ENCODE results near the gene CREB3. TPM values are rescaled to one million over a fixed set of nuclear protein-coding genes. Genes with fewer than 3 reads are reported as not detected.

Gene CREB3
- 49.4 and 88.2 TPM in 2 replicates for total RNA-seq

GRCh38 chr9:35732185-35732799 is at the start of gene CREB3, which contains the start of gene TLN1:
Gene CREB3 (plus strand): TSS chr9:35732666. CDS start chr9:35732773, 107 bp downstream.
Gene TLN1 (minus strand): TSS chr9:35732195. CDS start chr9:35725694, 6,501 bp downstream.

GRCh38 chr9:35689542-35690293 is 42.7 kb upstream of the CREB3 start, which contains the start of gene TPM2:
Gene TPM2 (minus strand): TSS chr9:35689925. CDS start chr9:35689817, 108 bp downstream.

DNA sequence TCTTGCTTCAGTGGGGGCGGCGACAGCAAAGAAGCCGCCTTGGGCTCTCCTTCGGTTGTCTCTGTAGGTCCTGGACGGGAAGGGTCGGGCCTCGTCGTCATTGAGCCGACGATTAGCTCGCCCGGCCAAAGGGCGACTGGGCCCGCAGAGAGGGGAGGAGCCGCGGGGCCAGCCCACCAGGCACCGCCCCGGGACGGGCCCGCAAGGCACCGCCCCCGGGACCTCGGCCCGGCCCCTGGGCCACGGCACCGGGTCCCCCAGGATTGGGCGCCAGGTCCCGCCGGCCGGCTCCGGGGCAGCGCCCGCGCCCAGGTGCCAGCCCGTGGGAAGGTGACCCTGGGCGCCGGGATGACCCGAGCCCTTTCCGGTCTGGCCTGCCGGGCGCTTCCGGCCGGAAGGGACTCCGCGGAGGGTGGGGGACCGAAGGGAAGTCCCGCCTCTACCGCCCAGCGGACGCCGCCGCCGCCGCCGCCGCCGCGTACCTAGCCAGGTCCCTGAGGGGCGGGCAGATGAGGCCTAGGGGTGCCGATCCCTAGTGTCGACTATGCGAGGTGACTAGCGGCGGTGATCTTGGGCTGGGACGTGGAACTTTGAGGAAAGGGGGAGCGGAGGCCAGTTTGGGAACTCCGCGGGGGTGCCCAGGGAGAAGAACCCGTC is 16.5 kb downstream of the CREB3 start, which contains the start of the genes GBA2 and RGP1:
Gene GBA2, minus strand, starts transcription at position 371 of the 657 bp plus-strand sequence. CDS start 524 bp downstream, outside the sequence.
Gene RGP1, plus strand, starts transcription at position 430 of the 657 bp plus-strand sequence. CDS start 469 bp downstream, outside the sequence.

GRCh38 chr9:35754264-35754663 is 21.8 kb downstream of the CREB3 start, which contains the start of gene MSMP:
Gene MSMP (minus strand): TSS chr9:35754276. CDS start chr9:35754129, 147 bp downstream.

Other genes starting within 250 kb of the CREB3 start
- 26.3 and 27.8 TPM in 2 replicates for gene RUSC2, start 242.6 kb upstream of the CREB3 start, total RNA-seq
- 11.9 and 13.4 TPM in 2 replicates for gene TESK1, start 127.4 kb upstream of the CREB3 start, total RNA-seq
- 0.39 and 1.1 TPM in 2 replicates for gene CD72, start 114.3 kb upstream of the CREB3 start, total RNA-seq
- gene SIT1, start 81.7 kb upstream of the CREB3 start, total RNA-seq = not detected in 2 replicates
- gene RMRP, start 74.6 kb upstream of the CREB3 start, total RNA-seq = 5,375 and 9,932 TPM in 2 replicates
- gene CCDC107, start 74.4 kb upstream of the CREB3 start, total RNA-seq = 9.1 and 11.4 TPM in 2 replicates
- 3.7 and 40.2 TPM in 2 replicates for gene ARHGEF39, start 67.5 kb upstream of the CREB3 start, total RNA-seq
- gene CA9, start 58.7 kb upstream of the CREB3 start, total RNA-seq = 6.7 and 52.0 TPM in 2 replicates
- 464 and 956 TPM in 2 replicates for gene TPM2, start 42.7 kb upstream of the CREB3 start, total RNA-seq
- 184 and 414 TPM in 2 replicates for gene TLN1, start 471 bp upstream of the CREB3 start, total RNA-seq
- gene GBA2, start 16.6 kb downstream of the CREB3 start, total RNA-seq = 14.7 and 19.6 TPM in 2 replicates
- gene RGP1, start 16.6 kb downstream of the CREB3 start, total RNA-seq = 14.9 and 23.8 TPM in 2 replicates
- not detected in 2 replicates for gene MSMP, start 21.6 kb downstream of the CREB3 start, total RNA-seq
- gene NPR2, start 58.9 kb downstream of the CREB3 start, total RNA-seq = 19.0 and 27.6 TPM in 2 replicates
- gene SPAG8, start 79.6 kb downstream of the CREB3 start, total RNA-seq = 0.26 and 0.48 TPM in 2 replicates
- 26.4 and 45.3 TPM in 2 replicates for gene HINT2, start 82.4 kb downstream of the CREB3 start, total RNA-seq
- not detected in 2 replicates for gene FAM221B, start 96.1 kb downstream of the CREB3 start, total RNA-seq
- gene TMEM8B, start 96.6 kb downstream of the CREB3 start, total RNA-seq = 2.3 and 6.9 TPM in 2 replicates
- gene OR13J1, start 137.7 kb downstream of the CREB3 start, total RNA-seq = not detected in 2 replicates
- 0.13 and 3.4 TPM in 2 replicates for gene HRCT1, start 173.5 kb downstream of the CREB3 start, total RNA-seq
- gene SPAAR, start 176.8 kb downstream of the CREB3 start, total RNA-seq = 0.39 and 1.2 TPM in 2 replicates
- 0.39 TPM in 1 of 2 replicates, not detected in the other for gene OR2S2, start 225.5 kb downstream of the CREB3 start, total RNA-seq